ENCODE data around the gene ELP1. TPM values are rescaled to one million over a fixed set of nuclear protein-coding genes. Genes with fewer than 3 reads are reported as not detected.

ELP1 gene
- total RNA-seq, 1 donor from 2014 or later: 20.7 TPM

DNA sequence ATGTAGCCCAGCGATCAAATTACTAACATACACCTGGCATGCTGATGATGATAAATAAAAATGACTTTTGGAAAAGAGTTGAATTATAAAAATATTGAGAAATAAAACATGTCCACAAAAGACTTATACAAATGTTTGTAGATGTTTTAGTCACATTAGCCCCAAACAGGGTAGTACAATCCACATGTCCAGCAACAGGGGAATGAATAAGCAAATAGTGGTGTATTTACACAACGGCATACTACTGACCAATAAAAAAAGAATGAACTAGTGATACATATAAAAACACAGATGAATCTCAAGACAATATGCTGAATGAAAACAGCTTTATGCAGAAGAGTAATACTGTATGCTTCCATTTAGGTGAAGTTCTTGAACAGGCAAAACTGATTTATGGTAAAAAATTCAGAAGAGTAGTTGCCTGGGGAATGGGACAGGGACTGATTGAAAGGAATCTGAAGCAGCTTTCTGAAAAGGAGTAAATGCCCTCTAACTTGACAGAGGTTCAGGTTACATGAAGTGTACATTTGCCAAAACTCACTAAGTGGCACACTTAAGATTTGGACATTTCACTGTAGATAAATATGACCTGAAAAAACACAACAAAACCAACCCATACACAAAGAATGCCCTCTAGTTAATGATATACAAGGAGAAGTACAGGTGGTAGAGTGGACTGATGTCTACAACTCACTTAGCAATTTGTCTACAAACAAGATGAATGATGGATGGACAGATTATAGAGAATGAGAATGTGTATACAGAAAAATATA, 36.4 kb downstream of the ELP1 start:
- no peak for DNase-seq (ENCODE audit: low read depth)
- TF ChIP-seq, protein P1, sequence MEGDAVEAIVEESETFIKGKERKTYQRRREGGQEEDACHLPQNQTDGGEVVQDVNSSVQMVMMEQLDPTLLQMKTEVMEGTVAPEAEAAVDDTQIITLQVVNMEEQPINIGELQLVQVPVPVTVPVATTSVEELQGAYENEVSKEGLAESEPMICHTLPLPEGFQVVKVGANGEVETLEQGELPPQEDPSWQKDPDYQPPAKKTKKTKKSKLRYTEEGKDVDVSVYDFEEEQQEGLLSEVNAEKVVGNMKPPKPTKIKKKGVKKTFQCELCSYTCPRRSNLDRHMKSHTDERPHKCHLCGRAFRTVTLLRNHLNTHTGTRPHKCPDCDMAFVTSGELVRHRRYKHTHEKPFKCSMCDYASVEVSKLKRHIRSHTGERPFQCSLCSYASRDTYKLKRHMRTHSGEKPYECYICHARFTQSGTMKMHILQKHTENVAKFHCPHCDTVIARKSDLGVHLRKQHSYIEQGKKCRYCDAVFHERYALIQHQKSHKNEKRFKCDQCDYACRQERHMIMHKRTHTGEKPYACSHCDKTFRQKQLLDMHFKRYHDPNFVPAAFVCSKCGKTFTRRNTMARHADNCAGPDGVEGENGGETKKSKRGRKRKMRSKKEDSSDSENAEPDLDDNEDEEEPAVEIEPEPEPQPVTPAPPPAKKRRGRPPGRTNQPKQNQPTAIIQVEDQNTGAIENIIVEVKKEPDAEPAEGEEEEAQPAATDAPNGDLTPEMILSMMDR (IDR thresholded peaks at IDR 0.05; ENCODE audit: insufficient read depth, low read depth, low read length): no peak
- TF ChIP-seq EZH2 (IDR thresholded peaks at IDR 0.05; ENCODE audit: insufficient read depth, low read length): no peak
- Mint-ChIP-seq H3K27ac (ENCODE audit: unreplicated experiment) (no peak overlapping the region), H3K27me3 (ENCODE audit: low read depth, unreplicated experiment) (no peaks in the 10 kb centered on the region), H3K9me3 (ENCODE audit: unreplicated experiment) (no peaks in the 10 kb centered on the region), H3K36me3 (ENCODE audit: low read depth, unreplicated experiment) (peaks cover 19% of the 10 kb centered on the region), H3K4me3 (ENCODE audit: unreplicated experiment) (no peak overlapping the region), H3K4me1 (ENCODE audit: low read depth, unreplicated experiment) (no peaks in the 10 kb centered on the region)
- Histone ChIP-seq H3K27ac (ENCODE audit: low read depth, low read length) (no peak overlapping the region), H3K9ac (ENCODE audit: low read length) (no peak overlapping the region), H2AFZ (ENCODE audit: low read depth, low read length) (no peak overlapping the region), H3K4me2 (ENCODE audit: low read length) (no peak overlapping the region), H3K79me2 (ENCODE audit: insufficient read depth, low read length) (no peaks in the 10 kb centered on the region), H3K4me1 (ENCODE audit: insufficient read depth, low read length) (no peaks in the 10 kb centered on the region), H4K20me1 (ENCODE audit: insufficient read depth, low read length) (no peaks in the 10 kb centered on the region), H3K9me3 (ENCODE audit: insufficient read depth, low read depth, low read length) (no peaks in the 10 kb centered on the region), H3K4me3 (ENCODE audit: insufficient read depth, low read depth, low read length) (no peak overlapping the region), H3K36me3 (ENCODE audit: insufficient read depth, low read length) (peaks cover 29% of the 10 kb centered on the region), H3K27me3 (ENCODE audit: insufficient read depth, low read length) (no peaks in the 10 kb centered on the region)
- FAIRE-seq: no peak

DNA sequence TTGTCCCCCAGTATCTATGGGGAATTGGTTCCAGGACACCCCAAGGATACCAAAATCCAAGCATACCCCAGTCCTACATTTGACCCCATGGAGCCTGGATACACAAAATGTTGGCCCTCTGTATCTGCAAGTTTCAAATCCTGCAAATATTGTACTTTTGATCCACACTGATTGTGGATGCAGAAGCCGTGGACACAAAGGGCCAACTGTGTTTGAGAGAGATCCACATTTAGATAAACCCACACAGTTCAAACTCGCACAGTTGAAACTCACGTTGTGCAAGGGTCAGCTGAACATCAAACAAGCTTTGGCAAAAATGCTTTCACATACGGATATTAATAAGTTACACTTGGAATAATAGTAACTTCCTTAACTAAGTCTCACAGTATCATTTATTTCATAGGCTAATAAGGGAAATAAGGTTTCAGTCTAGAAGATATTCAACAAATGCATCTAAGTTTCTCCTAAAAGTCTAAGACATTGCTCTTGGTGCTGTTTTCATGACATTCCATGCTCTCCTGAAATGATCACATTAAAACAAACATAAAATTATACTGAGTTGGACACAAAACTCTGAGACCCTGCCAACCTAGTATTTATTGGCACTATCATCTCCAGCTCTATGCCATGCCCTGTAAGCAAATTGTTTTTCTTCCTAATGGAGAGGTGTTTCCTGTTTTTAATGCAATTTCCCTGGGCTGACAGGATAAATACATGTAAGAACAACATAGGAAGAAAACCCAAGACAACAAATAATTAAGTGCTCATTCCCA, 39.5 kb downstream of the ELP1 start:
- no peak overlapping the region for H3K27ac ChIP-seq (ENCODE audit: low read depth, low read length)
- no peak overlapping the region for H3K4me2 ChIP-seq (ENCODE audit: low read length)
- no peaks in the 10 kb centered on the region for H3K4me1 ChIP-seq (ENCODE audit: insufficient read depth, low read length)
- H3K9me3 Mint-ChIP-seq (ENCODE audit: unreplicated experiment): no peaks in the 10 kb centered on the region
- H4K20me1 ChIP-seq (ENCODE audit: insufficient read depth, low read length): no peaks in the 10 kb centered on the region
- no peak for FAIRE-seq
- no peaks in the 10 kb centered on the region for H3K9me3 ChIP-seq (ENCODE audit: insufficient read depth, low read depth, low read length)
- no peak overlapping the region for H3K9ac ChIP-seq (ENCODE audit: low read length)
- TF ChIP-seq, protein P1 (IDR thresholded peaks at IDR 0.05; ENCODE audit: insufficient read depth, low read depth, low read length): no peak
- peaks cover 24% of the 10 kb centered on the region for H3K36me3 ChIP-seq (ENCODE audit: insufficient read depth, low read length)
- no peak overlapping the region for H2AFZ ChIP-seq (ENCODE audit: low read depth, low read length)
- H3K79me2 ChIP-seq (ENCODE audit: insufficient read depth, low read length): no peaks in the 10 kb centered on the region
- peaks cover 14% of the 10 kb centered on the region for H3K36me3 Mint-ChIP-seq (ENCODE audit: low read depth, unreplicated experiment)
- H3K4me3 ChIP-seq (ENCODE audit: insufficient read depth, low read depth, low read length): no peak overlapping the region
- no peaks in the 10 kb centered on the region for H3K27me3 Mint-ChIP-seq (ENCODE audit: low read depth, unreplicated experiment)
- no peak for DNase-seq (ENCODE audit: low read depth)
- H3K27ac Mint-ChIP-seq (ENCODE audit: unreplicated experiment): no peak overlapping the region
- no peaks in the 10 kb centered on the region for H3K27me3 ChIP-seq (ENCODE audit: insufficient read depth, low read length)
- no peak overlapping the region for H3K4me3 Mint-ChIP-seq (ENCODE audit: unreplicated experiment)
- H3K4me1 Mint-ChIP-seq (ENCODE audit: low read depth, unreplicated experiment): peaks cover 3% of the 10 kb centered on the region
